GM19099 (cell line): ENCODE data around the gene OTOF.

Source experiments
- POLR2A ChIP-seq: IDR thresholded peaks from 3 replicates; pipeline ENCODE4 v1.6.1; 2011; ENCODE audit warnings: low read depth; ENCODE audit not compliant: insufficient read length; ENCODE audit errors: extremely low read depth

Gene OTOF

DNA sequence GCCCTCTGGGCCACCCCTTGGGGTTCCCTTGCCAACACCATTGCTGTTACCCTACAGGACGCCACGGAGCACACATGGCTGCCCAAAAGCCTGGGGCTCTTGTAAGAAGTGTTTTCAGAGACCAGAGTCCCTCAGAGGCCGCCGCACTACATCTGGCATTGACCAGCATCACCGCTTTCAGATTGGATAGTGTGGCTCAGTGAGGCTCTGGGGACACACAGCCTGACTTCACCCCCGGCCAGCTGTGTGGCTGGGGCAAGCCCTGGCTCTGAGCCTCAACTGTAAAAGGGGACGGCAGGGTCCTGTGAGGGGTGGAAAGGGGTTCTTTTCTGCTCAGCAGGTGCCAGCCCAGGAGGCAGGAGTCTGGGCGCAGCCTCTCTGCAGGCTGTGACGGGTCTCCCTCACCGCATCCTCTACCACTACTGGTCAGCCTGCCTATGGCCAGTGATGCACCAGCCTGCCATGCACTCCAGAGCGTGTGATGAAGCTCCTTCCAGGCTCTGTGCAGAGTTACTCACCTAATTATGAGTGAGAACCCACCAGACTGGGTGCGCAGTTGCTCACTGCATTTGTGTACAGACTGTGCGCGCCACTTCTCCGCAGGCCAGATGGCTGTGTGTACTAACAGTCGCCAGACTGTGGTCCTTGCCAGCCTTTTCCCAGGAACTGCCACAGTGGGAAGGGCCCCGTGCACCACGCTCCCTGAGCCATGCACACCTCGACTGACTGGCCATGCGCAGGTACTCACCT is 10.7 kb upstream of the OTOF start:
- TF ChIP-seq POLR2A: no peak

DNA sequence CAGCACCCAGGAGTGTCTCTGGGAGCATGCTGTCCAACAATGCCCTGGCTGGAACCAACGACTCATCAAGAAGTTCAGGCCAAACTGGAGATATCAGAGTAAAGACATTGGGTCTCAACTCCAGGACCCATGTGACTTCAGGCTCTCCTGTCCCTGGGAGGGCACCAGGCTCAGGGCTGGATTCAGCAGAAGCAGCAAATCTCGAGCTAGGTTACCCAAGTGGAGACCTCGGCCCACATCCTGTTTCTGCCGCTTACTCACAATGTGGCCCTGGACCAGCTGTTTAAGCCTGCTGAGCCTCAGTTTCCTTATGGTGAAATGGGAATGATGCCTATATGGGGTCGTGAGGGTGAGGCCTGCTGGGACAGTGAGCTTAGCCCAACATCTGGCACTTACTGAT is 9.3 kb upstream of the OTOF start:
- no peak for TF ChIP-seq POLR2A

DNA sequence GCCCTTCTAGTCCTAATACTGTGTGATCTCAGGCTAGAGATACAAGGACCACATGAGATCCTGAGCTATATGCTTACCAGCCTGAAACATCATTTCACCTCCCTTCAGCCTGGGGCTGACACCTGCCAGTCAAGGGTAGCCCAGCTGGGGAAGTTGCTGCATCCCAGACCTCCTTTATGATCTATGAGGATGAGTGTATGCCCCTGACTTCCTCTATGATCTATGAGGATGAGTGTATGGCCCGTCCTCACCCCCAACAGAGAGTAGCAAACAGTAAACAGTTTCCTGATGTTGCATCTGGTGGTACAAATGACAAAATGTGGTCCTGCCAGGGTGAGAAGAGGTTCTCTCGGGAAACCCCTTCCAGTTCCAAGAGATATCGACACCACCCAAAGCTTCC is 8.9 kb upstream of the OTOF start:
- TF ChIP-seq POLR2A: no peak

GRCh38 chr2:26485725-26486418 is 7.9 kb upstream of the OTOF start:
- no peak for TF ChIP-seq POLR2A

- TF ChIP-seq POLR2A: no peak
Measured at GRCh38 chr2:26485099-26485498, 7.2 kb upstream of the OTOF start.

DNA sequence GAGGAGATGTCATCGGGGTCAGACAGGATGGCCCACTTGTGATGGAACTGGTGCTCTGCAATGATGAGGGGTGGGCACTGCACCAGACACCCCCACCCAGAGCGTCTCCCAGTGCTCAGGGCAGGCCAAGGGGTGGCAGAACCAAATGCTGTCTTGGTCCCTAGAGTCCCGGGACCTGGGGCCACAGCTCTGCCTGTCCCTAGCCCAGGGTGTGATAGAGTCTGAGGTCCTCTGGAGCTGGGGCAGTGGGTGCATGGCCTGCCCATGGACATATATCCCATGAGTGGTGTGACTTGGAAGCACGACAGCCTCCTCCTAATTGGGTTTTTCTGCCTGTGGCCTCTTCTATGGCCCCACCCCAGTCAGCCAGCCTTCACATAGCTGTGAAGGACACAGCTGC is 6.7 kb upstream of the OTOF start:
- no peak for TF ChIP-seq POLR2A

GRCh38 chr2:26483957-26484565 is 6.1 kb upstream of the OTOF start:
- no peak for TF ChIP-seq POLR2A

- TF ChIP-seq POLR2A: no peak
Measured at GRCh38 chr2:26483516-26483915, 5.6 kb upstream of the OTOF start.

DNA sequence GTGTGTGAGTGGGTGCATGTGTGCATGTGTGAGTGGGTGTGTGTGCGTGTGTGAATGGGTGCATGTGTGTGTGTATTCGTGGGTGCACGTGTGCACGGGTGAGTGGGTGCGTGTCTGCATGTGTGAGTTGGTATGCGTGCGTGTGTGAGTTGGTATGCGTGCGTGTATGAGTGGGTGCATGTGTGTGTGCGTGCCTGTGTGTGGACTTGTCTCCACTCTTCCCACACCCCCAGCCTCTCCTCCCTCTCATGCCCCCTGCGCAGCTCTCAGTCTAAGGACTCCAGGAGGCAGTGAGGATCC is 5.1 kb upstream of the OTOF start:
- no peak for TF ChIP-seq POLR2A

GRCh38 chr2:26482211-26483026 is 4.5 kb upstream of the OTOF start:
- no peak for TF ChIP-seq POLR2A

DNA sequence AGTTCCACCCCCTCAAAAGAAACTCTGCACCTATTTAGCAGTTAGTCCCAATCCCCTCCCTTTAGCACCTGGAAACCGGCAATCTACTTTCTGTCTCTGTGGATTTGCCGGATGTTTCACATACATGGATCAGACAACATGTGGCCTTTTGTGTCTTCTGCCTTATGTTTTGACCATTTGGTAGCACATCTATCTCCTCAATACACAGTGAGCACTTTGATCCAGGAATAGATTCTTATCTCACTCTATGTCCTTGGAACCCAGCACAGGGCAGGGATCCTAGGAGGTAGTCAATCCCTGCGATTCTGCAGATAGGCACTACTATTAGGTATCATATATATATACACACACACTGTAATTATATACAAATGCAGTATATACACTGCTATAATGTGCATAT is 3.8 kb upstream of the OTOF start:
- TF ChIP-seq POLR2A: no peak

DNA sequence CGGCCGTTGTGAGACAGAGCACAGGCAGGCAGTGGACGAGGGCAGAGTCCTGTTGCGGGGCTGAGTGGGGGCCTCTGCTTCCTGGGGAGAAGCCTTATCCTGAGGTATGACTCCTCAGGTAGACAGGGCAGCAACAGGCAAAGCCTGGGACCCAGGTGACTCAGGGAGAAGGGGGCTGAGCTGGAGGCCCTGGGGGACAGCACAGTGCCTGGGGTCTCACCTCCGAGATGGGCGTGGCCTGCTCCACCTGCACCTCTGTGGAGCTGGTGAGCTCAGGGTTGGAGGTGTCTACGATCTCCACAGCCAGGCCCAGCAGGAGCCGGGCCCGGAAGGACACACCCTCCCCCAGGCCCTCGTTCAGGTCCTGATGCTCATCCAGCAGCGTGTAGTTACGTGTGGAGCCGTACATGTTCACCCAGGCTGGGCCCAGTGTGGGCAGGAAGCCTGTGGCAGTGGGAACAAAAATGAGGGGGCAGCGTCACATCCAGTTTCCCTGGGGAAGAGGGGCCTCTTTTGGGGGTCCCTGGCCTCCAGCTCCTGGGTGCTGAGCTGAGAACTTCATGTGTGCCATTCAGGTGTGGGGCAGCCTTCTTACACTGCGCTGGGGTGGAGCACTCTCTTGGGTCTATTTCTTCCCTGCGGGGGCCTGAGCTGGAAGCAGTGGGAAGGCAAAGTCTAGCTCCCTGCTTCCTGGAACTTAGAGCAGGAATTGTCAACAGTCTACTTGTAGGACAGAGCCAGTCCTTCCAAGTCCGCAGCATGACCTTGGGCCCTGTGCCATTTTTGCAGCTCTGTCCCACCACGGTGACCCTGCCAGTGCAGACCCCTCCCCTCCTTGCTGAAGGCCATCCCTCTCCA is 2.9 kb upstream of the OTOF start:
- TF ChIP-seq POLR2A: no peak

DNA sequence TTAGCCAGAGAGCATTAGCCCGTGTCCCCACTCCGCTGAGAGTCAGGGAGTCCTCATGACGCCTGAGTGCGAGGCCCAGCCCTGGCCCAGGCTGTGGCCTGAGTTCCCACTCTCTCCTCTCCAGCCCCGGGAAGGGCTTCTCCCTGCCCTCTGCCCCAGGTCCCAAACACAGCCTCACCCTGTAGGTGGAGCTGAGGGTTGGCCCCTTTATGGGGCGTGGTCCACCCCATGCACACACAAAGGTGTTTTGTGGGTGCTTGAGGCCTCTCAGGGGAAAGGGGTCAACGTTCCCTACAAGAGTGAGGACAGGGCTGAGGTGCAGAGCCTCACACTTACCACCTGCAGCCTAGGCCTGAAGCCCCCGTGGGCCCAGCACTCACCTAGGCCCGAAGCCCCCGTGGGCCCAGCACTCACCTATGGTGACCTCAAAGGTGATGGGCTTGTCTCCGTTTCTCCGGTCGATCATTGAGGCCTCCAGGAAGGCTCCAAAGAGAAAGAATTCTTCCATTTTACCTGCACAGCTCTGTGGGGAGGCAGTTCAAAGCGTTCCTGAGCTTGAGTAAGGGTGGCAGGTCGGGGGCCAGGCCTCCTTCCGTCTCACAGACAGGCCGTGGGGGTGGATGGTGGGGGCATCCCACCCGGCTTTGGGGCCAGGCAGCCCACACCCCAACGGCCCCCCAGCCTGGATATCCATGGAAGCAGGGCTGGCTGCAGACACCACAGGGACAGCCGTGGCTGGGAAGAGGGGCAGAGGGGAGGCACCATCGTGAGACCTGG is 2.1 kb upstream of the OTOF start:
- TF ChIP-seq POLR2A: no peak

DNA sequence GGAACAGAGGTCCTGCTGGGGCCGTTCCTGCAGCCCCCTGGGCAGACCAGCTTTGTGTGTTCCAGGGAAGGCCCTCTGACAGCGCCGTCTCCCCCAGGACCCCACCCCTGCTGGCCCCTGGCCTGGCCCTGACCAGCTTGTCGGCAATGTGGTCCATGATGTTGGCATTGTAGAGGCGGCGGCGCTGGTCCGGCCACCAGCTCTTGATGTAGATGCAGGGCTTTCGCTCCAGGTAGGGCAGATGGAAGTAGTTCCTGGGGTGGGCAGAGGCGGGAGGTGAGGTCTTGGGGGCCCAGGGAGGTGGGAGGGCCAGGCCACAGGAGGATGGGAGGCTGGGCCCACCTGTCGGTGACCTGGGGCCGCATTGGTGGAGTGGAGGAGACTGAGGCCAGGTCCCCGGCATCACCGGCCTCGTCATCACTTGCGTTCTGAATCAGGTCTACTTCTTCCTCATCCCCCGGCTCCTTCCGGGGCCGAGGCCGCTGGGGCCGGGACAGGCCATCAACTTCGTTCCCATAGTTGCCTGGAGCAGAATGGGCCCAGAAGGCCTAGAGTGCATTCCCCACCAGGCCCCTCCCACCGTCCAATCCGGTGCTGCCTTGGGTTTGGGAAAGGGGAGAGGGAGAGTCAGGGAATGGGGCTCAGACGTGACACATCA is 1.3 kb upstream of the OTOF start:
- no peak for TF ChIP-seq POLR2A

- no peak for TF ChIP-seq POLR2A
Measured at GRCh38 chr2:26478366-26478765, 442 bp upstream of the OTOF start.
